ENCODE results near the gene NKAIN2.
"Not testable (repeated sequence)": the region's sequence is repeated elsewhere in the genome, so short reads cannot be mapped to it uniquely, and the experiment has no call there.

NKAIN2 gene

GRCh38 chr6:124682751-124683150 lies 879.1 kb downstream of the NKAIN2 start:
- no peak for DNase-seq (ENCODE audit: low spot score)

DNA sequence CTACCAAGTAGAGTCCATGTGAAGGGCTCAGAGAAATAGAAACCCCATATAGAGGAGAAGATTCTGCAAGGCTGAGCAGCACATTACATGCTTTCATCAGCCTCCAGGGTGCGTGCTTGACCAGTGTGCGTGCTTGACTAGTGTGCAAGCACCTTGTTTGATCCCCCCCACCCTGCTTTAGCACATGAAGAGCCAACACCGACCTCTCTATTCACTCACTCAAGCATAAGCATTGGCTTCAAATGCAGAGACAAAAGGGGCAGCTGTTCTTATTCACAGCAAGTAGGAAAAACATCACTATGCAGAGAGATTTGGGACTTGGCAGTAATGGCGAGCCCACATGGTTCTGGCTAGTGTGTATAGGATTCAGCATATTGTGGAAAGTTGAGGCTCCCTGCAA lies 879.8 kb downstream of the NKAIN2 start:
- no peak for DNase-seq (ENCODE audit: low spot score)

- DNase-seq (ENCODE audit: low spot score) = no peak
These were observed 881.0 kb downstream of the NKAIN2 start for GRCh38 chr6:124684621-124685020.

DNA sequence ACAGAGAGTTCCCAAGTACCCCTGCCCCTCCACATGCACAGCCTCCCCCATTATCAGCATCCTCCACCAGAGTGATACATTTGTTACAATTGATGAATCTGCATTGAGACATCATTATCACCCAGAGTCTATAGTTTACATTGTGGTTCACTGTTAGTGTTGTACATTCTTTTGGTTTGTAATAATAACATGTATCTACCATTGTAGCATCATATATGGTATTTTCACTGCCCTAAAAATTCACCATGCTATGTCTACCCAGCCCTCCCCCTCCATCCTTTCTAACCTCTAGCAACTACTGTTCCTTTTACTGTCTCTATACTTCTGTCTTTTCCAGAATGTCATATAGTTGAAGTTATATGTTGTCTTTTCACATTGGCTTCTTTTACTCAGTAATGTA lies 884.7 kb downstream of the NKAIN2 start:
- no peak for DNase-seq (ENCODE audit: low spot score)

DNA sequence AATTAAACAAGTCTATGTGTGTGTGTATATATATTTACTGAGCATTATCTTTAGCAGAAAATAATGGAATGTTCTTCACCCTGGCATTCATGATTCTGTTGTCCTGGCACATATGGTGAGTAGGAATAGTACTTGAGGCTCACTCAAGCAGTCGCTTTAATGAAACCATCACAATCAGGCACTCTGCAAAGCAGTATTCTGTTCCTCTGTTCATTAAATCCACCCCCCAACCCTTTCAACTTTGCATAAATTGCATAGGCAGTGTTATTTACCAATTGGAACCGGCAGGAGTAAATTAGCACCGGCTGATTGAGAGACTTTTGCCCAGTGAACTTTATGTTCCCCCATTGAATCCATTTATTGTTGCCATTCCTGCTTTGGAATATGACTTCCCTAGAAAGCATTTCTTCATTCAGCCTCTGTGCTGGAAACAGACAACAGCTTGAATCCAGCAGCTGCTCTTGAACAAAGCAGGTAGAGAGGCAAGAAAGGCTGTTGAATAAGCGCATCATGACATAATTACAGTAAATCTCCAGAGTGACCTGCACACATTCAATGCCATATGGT lies 890.6 kb downstream of the NKAIN2 start:
- DNase-seq (ENCODE audit: low spot score) = no peak

DNA sequence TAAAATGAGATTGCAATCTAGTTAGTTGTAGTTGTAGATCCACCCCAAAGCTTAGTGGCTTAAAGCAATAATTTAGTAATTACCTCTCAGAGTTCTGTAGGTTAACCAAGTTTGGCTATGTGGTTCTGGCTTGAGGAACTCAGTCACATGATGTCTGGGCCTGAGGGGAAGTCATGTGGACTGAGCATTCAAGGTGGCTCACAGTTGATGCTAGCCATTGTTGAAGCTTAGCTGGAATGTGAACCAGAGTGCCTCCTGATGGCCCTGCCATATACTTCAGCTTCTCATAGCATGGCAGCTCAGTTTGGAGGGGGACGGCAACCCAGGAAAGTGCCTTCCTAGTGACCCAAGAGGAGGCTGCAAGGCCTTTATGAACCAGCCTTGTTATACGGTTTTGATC lies 895.4 kb downstream of the NKAIN2 start:
- no peak for DNase-seq (ENCODE audit: low spot score)

GRCh38 chr6:124703541-124703940 lies 899.9 kb downstream of the NKAIN2 start:
- DNase-seq (ENCODE audit: low spot score) = no peak

GRCh38 chr6:124712532-124712931 lies 908.9 kb downstream of the NKAIN2 start:
- DNase-seq (ENCODE audit: low spot score) = not testable (repeated sequence)

- DNase-seq (ENCODE audit: low spot score) = no peak
These were observed 911.1 kb downstream of the NKAIN2 start for GRCh38 chr6:124714728-124715127.

- no peak for DNase-seq (ENCODE audit: low spot score)
These were observed 916.2 kb downstream of the NKAIN2 start for GRCh38 chr6:124719913-124720312.

GRCh38 chr6:124721331-124721730 lies 917.7 kb downstream of the NKAIN2 start:
- DNase-seq (ENCODE audit: low spot score) = no peak

GRCh38 chr6:124722141-124722878 lies 918.6 kb downstream of the NKAIN2 start:
- no peak for DNase-seq (ENCODE audit: low spot score)

- DNase-seq (ENCODE audit: low spot score) = no peak
These were observed 920.0 kb downstream of the NKAIN2 start for GRCh38 chr6:124723671-124724070.

DNA sequence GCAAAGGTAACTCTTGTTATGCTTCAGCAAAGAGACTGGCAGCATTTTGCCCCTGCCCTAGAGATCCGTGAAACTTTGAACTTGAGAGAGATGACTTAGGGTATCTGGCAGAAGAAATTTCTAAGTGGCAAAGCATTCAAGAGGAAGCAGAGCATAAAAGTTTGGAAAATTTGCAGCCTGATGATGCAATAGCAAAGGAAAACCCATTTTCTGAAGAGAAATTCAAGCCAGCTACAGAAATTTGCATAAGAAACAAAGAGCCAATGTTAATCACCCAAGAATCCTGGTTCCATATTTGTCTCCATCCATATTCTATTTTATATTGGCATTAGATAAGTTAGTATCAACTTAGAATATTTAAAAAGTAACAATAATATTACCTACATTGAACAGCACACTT lies 934.1 kb downstream of the NKAIN2 start:
- not testable (repeated sequence) for DNase-seq (ENCODE audit: low spot score)

DNA sequence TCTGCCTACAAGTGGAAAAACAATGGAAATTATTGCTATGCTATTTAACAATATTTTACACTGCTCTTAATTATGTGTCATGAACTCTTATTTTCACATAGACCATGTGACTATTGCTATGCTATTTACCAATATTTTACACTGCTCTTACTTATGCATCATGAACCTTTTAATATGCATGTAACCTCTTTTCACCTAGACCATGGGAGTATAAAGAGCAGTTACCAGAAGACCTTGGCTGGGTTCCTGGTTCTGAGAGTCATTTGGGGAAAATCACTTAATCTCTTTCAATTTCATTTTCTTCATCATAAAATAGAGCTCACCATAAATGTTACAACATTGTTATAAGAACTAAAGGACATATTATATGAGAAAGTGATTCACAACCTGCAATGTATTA lies 934.8 kb downstream of the NKAIN2 start:
- DNase-seq (ENCODE audit: low spot score) = no peak

DNA sequence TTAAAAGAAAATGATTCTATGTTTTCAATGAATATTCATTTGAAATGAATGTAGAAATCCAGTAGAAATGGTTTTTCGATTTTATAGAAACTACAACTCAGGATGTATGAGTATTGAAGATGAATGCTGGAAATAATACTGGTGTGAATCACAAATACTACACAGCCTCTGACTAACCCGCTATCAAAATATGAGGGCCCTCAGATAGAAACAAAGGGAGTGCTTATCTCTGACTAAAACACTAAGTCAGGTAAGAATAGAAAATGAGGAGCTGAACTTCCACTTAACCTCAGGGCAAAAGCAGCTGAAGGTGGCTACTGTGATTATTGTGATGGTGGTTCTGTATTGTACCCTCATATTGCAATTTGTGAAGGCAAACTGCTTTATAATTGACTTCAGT lies 937.7 kb downstream of the NKAIN2 start:
- DNase-seq (ENCODE audit: low spot score) = no peak

GRCh38 chr6:124742971-124743370 lies 939.3 kb downstream of the NKAIN2 start:
- no peak for DNase-seq (ENCODE audit: low spot score)

DNA sequence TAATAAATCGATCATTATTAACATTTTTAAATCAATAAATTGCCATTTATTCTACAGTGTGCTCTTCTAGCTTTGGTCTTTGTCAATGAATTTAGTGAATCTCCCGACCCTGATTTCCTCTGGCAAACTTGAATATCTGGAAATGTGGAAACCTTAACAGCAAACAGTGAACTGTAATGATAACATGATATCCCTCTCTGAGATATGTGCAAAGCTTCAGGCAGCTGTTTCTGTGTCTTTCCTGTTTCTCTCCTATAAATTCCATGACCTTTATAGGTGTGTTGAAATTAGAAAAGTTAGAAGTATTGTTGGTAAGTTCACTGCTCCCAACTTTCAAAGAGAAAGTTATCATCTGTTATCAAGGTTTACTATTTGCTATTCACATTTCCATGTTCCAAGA lies 939.8 kb downstream of the NKAIN2 start:
- no peak for DNase-seq (ENCODE audit: low spot score)

DNA sequence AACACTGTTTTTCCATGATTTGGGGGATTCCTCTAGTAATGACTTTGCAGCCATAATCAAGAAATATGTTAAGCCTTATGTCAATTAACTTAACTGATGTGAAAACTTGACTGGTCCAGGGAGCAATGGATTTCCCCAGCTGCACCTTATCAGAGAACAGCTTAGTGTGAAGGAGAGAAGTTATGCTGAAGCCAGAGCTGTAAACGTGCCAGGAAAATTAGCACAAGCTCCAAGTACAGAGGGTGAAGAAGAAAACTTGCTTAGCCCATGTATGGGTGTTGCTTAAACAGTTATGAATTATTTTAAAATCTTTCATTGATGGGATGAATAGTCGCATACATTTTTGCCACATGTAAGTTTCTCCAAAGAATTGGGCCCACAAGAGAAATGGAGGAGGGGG lies 943.7 kb downstream of the NKAIN2 start:
- no peak for DNase-seq (ENCODE audit: low spot score)

GRCh38 chr6:124748778-124749177 lies 945.1 kb downstream of the NKAIN2 start:
- DNase-seq (ENCODE audit: low spot score) = no peak

GRCh38 chr6:124753001-124753400 lies 949.3 kb downstream of the NKAIN2 start:
- DNase-seq (ENCODE audit: low spot score) = no peak

DNA sequence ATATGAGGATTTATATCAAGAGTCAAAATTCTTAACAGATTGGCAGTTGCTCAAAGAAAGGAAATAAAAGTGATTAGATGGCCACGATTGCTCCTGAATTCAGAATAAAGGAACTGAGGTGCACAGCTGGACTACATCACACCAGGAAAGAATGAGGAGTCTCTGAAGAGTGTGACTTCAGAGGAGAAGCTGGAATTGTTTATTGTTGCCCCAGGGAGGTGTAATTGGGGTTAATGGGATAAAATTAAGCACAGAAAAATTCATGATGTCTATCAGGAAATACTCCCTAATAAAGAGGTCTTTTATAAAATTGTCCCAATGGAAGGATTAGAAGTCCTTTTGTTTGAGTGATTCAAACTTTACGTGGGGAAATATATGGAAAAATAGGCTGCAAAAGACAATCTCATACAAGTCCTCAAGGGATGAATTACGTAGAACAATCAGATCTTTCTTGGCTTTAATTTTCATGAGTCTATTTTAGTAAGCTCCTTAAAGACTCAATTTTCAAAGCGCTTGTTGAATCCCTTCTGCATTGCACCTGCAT lies 950.0 kb downstream of the NKAIN2 start:
- DNase-seq (ENCODE audit: low spot score) = no peak

DNA sequence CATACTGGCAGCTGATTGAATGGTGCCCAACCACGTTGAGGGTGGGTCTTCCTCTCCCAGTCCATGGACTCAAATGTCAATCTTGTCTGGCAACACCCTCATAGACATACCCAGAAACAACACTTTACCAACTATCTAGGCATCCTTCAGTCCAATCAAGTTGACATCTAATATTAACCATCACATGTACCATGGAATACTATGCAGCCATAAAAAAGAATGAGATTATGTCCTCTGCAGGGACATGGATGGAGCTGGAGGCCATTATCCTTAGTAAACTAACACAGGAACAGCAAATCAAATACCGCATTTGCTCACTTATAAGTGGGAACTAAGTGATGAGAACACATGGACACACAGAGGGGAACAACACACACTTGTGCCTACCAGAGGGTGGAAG lies 951.7 kb downstream of the NKAIN2 start:
- no peak for DNase-seq (ENCODE audit: low spot score)

DNA sequence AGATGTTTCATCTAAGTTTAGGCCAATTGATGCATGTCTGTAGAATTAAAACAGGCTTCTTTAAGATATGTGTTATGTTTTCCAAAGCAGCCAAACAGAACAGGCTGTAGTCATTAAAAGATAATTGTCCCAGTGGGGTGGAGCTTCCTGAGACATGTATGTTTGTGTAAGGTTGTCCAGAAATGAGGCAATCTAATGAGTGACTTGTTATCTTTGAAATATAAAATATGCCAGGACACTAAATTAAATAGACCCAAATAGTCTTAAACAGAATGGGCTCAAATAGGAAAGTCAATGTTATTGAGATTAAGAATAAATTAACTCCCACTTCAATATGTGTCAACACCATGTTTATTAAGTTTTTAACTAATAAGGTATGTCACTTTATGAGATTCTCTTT lies 953.9 kb downstream of the NKAIN2 start:
- no peak for DNase-seq (ENCODE audit: low spot score)

All from left forelimb (tissue), 1 donor.